Keratinocyte (primary cell): Measurements from ENCODE around the gene KRT3. TPM values are rescaled to one million over a fixed set of nuclear protein-coding genes. Genes with fewer than 3 reads are reported as not detected.
"Not testable (repeated sequence)": the region's sequence is repeated elsewhere in the genome, so short reads cannot be mapped to it uniquely, and the experiment has no call there.

Experiments
- DNase-seq: peaks from one replicate; pipeline ENCODE4 v3.0.0-alpha.2; 2011; ENCODE audit warnings: low read depth, missing footprints, low spot score
- FAIRE-seq: peaks from 2 replicates; lab custom pipeline; 2011; peaks lifted over from hg19 to GRCh38; lab: Jason Lieb, UNC
- H2AFZ ChIP-seq: 2 replicates; pipeline ENCODE4 v1.6.0; 2012; ENCODE audit warnings: low read length, control low read depth, inconsistent platforms; ENCODE audit not compliant: control insufficient read depth
- H3K27ac ChIP-seq: 2 replicates; pipeline ENCODE4 v1.5.1; 2011; ENCODE audit warnings: low read length; ENCODE audit not compliant: control insufficient read depth, insufficient read depth
- H3K27me3 ChIP-seq: 3 replicates; pipeline ENCODE4 v1.6.0; 2011; ENCODE audit warnings: low read length; ENCODE audit not compliant: control insufficient read depth, insufficient read depth; ENCODE audit errors: extremely low read depth
- H3K36me3 ChIP-seq, 2 experiments: 2 replicates in 1 of 2; 3 replicates in 1 of 2; pipeline ENCODE4 v1.5.1; 2011; ENCODE audit warnings: low read length in 2 of 2, mild to moderate bottlenecking in 1 of 2; ENCODE audit not compliant: control insufficient read depth in 2 of 2, insufficient read depth in 2 of 2; ENCODE audit errors: extremely low read depth in 1 of 2
- H3K4me1 ChIP-seq: 3 replicates; pipeline ENCODE4 v1.5.1; 2011; ENCODE audit warnings: low read length; ENCODE audit not compliant: control insufficient read depth, insufficient read depth; ENCODE audit errors: extremely low read depth
- H3K4me2 ChIP-seq: 3 replicates; pipeline ENCODE4 v1.6.0; 2011; ENCODE audit warnings: low read depth, low read length; ENCODE audit not compliant: control insufficient read depth, insufficient read depth; ENCODE audit errors: extremely low read depth
- H3K4me3 ChIP-seq, 3 experiments: fragments of 200-600 bp in 1 of 3; sonication (generic) in 1 of 3; 2 replicates in 2 of 3; 3 replicates in 1 of 3; pipeline ENCODE4 v1.5.1; 2011 to 2016; ENCODE audit warnings: low read length in 3 of 3, mild to moderate bottlenecking in 3 of 3, control low read depth in 2 of 3, inconsistent platforms in 1 of 3, low read depth in 1 of 3, mixed read lengths in 1 of 3, mixed run types in 1 of 3, moderate library complexity in 1 of 3; ENCODE audit not compliant: control insufficient read depth in 2 of 3, insufficient read depth in 2 of 3; ENCODE audit errors: extremely low read depth in 1 of 3
- H3K79me2 ChIP-seq: 2 replicates; pipeline ENCODE4 v1.6.0; 2012; ENCODE audit warnings: low read length; ENCODE audit not compliant: control insufficient read depth, insufficient read depth
- H3K9ac ChIP-seq: 3 replicates; pipeline ENCODE4 v1.6.0; 2011; ENCODE audit warnings: low read length; ENCODE audit not compliant: control insufficient read depth, insufficient read depth; ENCODE audit errors: extremely low read depth
- H3K9me1 ChIP-seq: 3 replicates; pipeline ENCODE4 v1.6.0; 2011; ENCODE audit warnings: low read length; ENCODE audit not compliant: control insufficient read depth, insufficient read depth; ENCODE audit errors: extremely low read depth
- H3K9me3 ChIP-seq: 2 replicates; pipeline ENCODE4 v1.5.1; 2012; ENCODE audit warnings: low read depth, low read length; ENCODE audit not compliant: control insufficient read depth
- H4K20me1 ChIP-seq: 3 replicates; pipeline ENCODE4 v1.6.0; 2011; ENCODE audit warnings: low read length; ENCODE audit not compliant: control insufficient read depth, insufficient read depth; ENCODE audit errors: extremely low read depth
- EZH2 ChIP-seq: IDR thresholded peaks from one replicate; pipeline ENCODE4 v1.6.1; 2012; ENCODE audit warnings: inconsistent platforms, mild to moderate bottlenecking, low read length, moderate library complexity
- dilution Hi-C: fragments of 300-500 bp; cut with MboI; formaldehyde crosslinking; loops from one replicate; pipeline ENCODE4 v1.7.0; 2020; ENCODE audit warnings: low sequenced_read_pairs; ENCODE audit not compliant: extremely low pct_ligation_motif_present
- polyA plus RNA-seq, 5 experiments: library from polyadenylated mRNA; depleted of rRNA in 3 of 5; stranded (reverse) in 3 of 5; stranded (forward) in 1 of 5; unstranded in 1 of 5; fragments of >200 nt; gene quantifications; 1 replicate in 1 of 5; 2 replicates in 3 of 5; 3 replicates in 1 of 5; pipeline versions ENCODE4 v1.2.1 to v1.2.3, GENCODE V29; 2011 to 2012; ENCODE audit warnings: missing spikeins in 2 of 5, low read depth in 1 of 5, low replicate concordance in 1 of 5
- TF ChIP-seq, protein P1 (sequence below), 3 experiments: IDR thresholded peaks in 1 of 3; conservative IDR thresholded peaks in 1 of 3; optimal IDR thresholded peaks in 1 of 3; 2 replicates in 2 of 3; 3 replicates in 1 of 3; pipeline versions ENCODE3 to v1.5.1; 2011; ENCODE audit warnings: low read length in 3 of 3, mild to moderate bottlenecking in 3 of 3, moderate library complexity in 2 of 3, control low read depth in 1 of 3, inconsistent platforms in 1 of 3; ENCODE audit not compliant: insufficient read depth in 2 of 3; ENCODE audit errors: extremely low read depth in 1 of 3

The KRT3 gene
- polyA plus RNA-seq, 1 donor (not counting 4 experiments of a cell fraction or from before 2014, with no cell fraction given), result 0.29 TPM

DNA sequence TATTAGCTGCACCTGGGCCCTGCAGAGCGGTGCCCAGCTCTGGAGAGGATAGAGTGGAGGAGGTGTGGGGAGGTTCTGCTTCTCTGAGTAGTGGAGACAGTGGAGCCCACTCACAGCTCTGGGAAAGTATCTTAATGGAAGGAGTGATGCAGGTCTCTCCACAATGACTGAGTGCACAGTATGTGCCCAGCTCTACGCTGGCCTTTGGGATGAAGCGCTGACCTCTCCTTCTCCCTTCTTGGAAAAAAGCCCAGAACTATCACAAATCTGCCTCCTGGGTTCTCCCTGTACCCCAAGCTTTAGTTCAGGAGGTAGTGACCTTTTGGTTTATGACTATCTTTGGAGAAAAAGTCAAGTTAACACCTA is 495 bp upstream of the KRT3 start:
- Histone ChIP-seq H3K4me3 (no peak overlapping the region), H3K36me3 (no peaks in the 10 kb centered on the region), H3K9me1 (no peaks in the 10 kb centered on the region), H3K27me3 (peaks cover 12% of the 10 kb centered on the region), H3K79me2 (no peaks in the 10 kb centered on the region), H3K9me3 (no peaks in the 10 kb centered on the region), H3K9ac (no peak overlapping the region), H3K27ac (no peak overlapping the region), H2AFZ (no peak overlapping the region), H4K20me1 (no peaks in the 10 kb centered on the region), H3K4me2 (no peak overlapping the region), H3K4me1 (peaks cover 39% of the 10 kb centered on the region)
- FAIRE-seq, result no peak
- no peak for TF ChIP-seq EZH2
- TF ChIP-seq, protein P1, sequence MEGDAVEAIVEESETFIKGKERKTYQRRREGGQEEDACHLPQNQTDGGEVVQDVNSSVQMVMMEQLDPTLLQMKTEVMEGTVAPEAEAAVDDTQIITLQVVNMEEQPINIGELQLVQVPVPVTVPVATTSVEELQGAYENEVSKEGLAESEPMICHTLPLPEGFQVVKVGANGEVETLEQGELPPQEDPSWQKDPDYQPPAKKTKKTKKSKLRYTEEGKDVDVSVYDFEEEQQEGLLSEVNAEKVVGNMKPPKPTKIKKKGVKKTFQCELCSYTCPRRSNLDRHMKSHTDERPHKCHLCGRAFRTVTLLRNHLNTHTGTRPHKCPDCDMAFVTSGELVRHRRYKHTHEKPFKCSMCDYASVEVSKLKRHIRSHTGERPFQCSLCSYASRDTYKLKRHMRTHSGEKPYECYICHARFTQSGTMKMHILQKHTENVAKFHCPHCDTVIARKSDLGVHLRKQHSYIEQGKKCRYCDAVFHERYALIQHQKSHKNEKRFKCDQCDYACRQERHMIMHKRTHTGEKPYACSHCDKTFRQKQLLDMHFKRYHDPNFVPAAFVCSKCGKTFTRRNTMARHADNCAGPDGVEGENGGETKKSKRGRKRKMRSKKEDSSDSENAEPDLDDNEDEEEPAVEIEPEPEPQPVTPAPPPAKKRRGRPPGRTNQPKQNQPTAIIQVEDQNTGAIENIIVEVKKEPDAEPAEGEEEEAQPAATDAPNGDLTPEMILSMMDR (optimal IDR thresholded peaks at IDR 0.05 in 1 of 3, IDR thresholded peaks at IDR 0.05 in 1 of 3, conservative IDR thresholded peaks at IDR 0.05 in 1 of 3; ENCODE audit: extremely low read depth in 1 of 3, insufficient read depth in 2 of 3, low read length in 3 of 3), result no peak
- dilution Hi-C loops, result no loop called here
- DNase-seq, result no peak

DNA sequence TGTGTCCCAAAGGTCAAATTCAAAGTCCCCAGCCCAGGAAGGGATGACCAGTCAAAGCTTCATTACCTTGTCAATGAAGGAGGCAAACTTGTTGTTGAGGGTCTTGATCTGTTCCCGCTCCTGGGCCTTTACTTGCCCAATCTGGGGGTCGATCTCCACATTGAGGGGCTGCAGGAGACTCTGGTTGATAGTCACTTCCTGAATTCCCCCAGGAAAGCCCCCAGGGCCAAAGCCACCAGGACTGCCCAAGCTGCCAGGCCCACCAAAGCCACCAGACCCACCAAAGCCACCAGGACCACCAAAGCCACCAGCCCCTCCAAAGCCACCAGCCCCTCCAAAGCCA is 614 bp downstream of the KRT3 start:
- H3K9me3 ChIP-seq, H3K9me1 ChIP-seq, H3K27ac ChIP-seq, H3K4me2 ChIP-seq, dilution Hi-C loops, DNase-seq, H2AFZ ChIP-seq, H4K20me1 ChIP-seq, H3K79me2 ChIP-seq, H3K36me3 ChIP-seq, H3K9ac ChIP-seq, FAIRE-seq, H3K4me3 ChIP-seq: not testable (repeated sequence)
- Histone ChIP-seq H3K4me1 (peaks cover 39% of the 10 kb centered on the region), H3K27me3 (peaks cover 24% of the 10 kb centered on the region)
